H1 (cell line): ENCODE measurements around the gene INTS15.

Source experiments
- ATF3 ChIP-seq: IDR thresholded peaks from 2 replicates; pipeline ENCODE4 v1.6.1; 2011; ENCODE audit warnings: low read depth, mild to moderate bottlenecking, low read length; ENCODE audit not compliant: insufficient read depth
- CREB1 ChIP-seq: IDR thresholded peaks from 2 replicates; pipeline ENCODE4 v1.6.1; 2012; ENCODE audit warnings: inconsistent platforms
- EZH2 ChIP-seq: fragments of 200-600 bp; sonication (generic); IDR thresholded peaks from 2 replicates; pipeline ENCODE4 v1.7.1; 2012; ENCODE audit warnings: low read depth, mild to moderate bottlenecking, moderate library complexity, low read length, inconsistent platforms; ENCODE audit not compliant: severe bottlenecking
- MAX ChIP-seq: IDR thresholded peaks from 2 replicates; pipeline ENCODE4 v1.6.1; 2012; ENCODE audit warnings: inconsistent platforms
- POLR2A ChIP-seq, 2 experiments: IDR thresholded peaks; 1 replicate in 1 of 2; 2 replicates in 1 of 2; pipeline ENCODE4 v1.6.1; 2011; ENCODE audit warnings: low read depth in 2 of 2, low read length in 2 of 2, mild to moderate bottlenecking in 2 of 2; ENCODE audit errors: control extremely low read depth in 1 of 2
- SIN3A ChIP-seq, 2 experiments: IDR thresholded peaks in 1 of 2; conservative IDR thresholded peaks in 1 of 2; 2 replicates each; pipeline ENCODE4 v1.6.1; 2011 to 2012; ENCODE audit warnings: low read length in 2 of 2, improper control_type of control experiment in 1 of 2, low read depth in 1 of 2, mild to moderate bottlenecking in 1 of 2
- TEAD4 ChIP-seq: IDR thresholded peaks from 2 replicates; pipeline ENCODE4 v1.6.1; 2012; ENCODE audit warnings: low read depth, low read length, inconsistent platforms, mixed read lengths
- USF2 ChIP-seq: IDR thresholded peaks from 2 replicates; pipeline ENCODE4 v1.6.1; 2011; ENCODE audit warnings: low read length, improper control_type of control experiment
- YY1 ChIP-seq: IDR thresholded peaks from 2 replicates; pipeline ENCODE4 v1.6.1; 2011; ENCODE audit warnings: low read depth, mild to moderate bottlenecking, low read length
- ZNF274 ChIP-seq: IDR thresholded peaks from 2 replicates; pipeline ENCODE4 v1.7.0; 2012; ENCODE audit warnings: low read length, borderline replicate concordance; ENCODE audit errors: extremely low read depth
- TF ChIP-seq, protein P1 (sequence below), 3 experiments: IDR thresholded peaks; 1 replicate in 2 of 3; 2 replicates in 1 of 3; pipeline versions ENCODE4 v1.5.1 to v1.6.1; 2011; ENCODE audit warnings: low read length in 3 of 3, mild to moderate bottlenecking in 3 of 3, inconsistent platforms in 2 of 3, low read depth in 1 of 3, moderate library complexity in 1 of 3; ENCODE audit not compliant: insufficient read depth in 1 of 3; ENCODE audit errors: control extremely low read depth in 1 of 3

- TF ChIP-seq, protein P1, sequence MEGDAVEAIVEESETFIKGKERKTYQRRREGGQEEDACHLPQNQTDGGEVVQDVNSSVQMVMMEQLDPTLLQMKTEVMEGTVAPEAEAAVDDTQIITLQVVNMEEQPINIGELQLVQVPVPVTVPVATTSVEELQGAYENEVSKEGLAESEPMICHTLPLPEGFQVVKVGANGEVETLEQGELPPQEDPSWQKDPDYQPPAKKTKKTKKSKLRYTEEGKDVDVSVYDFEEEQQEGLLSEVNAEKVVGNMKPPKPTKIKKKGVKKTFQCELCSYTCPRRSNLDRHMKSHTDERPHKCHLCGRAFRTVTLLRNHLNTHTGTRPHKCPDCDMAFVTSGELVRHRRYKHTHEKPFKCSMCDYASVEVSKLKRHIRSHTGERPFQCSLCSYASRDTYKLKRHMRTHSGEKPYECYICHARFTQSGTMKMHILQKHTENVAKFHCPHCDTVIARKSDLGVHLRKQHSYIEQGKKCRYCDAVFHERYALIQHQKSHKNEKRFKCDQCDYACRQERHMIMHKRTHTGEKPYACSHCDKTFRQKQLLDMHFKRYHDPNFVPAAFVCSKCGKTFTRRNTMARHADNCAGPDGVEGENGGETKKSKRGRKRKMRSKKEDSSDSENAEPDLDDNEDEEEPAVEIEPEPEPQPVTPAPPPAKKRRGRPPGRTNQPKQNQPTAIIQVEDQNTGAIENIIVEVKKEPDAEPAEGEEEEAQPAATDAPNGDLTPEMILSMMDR (IDR thresholded peaks at IDR 0.05; ENCODE audit: control extremely low read depth in 1 of 3, insufficient read depth in 1 of 3, low read depth in 1 of 3, low read length in 3 of 3) = 0 out of 4 replicates have a peak, but pooled peaks of 1 of the 3 experiments have one; percentile 7
- TF ChIP-seq SIN3A (conservative IDR thresholded peaks at IDR 0.05 in 1 of 2, IDR thresholded peaks at IDR 0.05 in 1 of 2; ENCODE audit: low read depth in 1 of 2, low read length in 2 of 2) (no peak), ATF3 (no peak), POLR2A (IDR thresholded peaks at IDR 0.05; ENCODE audit: control extremely low read depth in 1 of 2, low read depth in 2 of 2, low read length in 2 of 2) (no peak), USF2 (no peak), MAX (no peak), TEAD4 (no peak), ZNF274 (no peak), YY1 (no peak), CREB1 (no peak), EZH2 (no peak)
Observed at GRCh38 chr7:6576024-6576866, 13.6 kb upstream of the INTS15 start.
